IMR-90 (cell line): Measurements from ENCODE around the gene CRYBA1. TPM values are rescaled to one million over a fixed set of nuclear protein-coding genes. Genes with fewer than 3 reads are reported as not detected.
A peak's percentile ranks its signal among the peaks of the same experiment; 100 is the strongest.

ENCODE experiments used
- ATAC-seq: fragments of 200-7000 bp; cut with Tn5 transposase; 2 replicates; pipeline ENCODE4 v1.9.1; 2020; ENCODE audit warnings: low read depth, mild to moderate bottlenecking, moderate library complexity
- BruUV-seq: library from RNA; stranded (reverse); fragments of 400-500 nt; replicated peaks from 2 replicates; lab custom pipeline; 2021; lab: Mats Ljungman, UMichigan
- CTCF ChIA-PET: fragments of 300-600 bp; formaldehyde crosslinking; extraction: SDS; loops from one replicate; lab custom pipeline; 2021; ENCODE audit warnings: antibody characterized with exemption; lab: Yijun Ruan, JAX
- POLR2A ChIA-PET: fragments of 300-600 bp; sonication (Branson Sonifier 250); formaldehyde crosslinking; loops from one replicate; lab custom pipeline; 2022; ENCODE audit warnings: antibody characterized with exemption; ENCODE audit not compliant: unreplicated experiment; lab: Charles Lee
- DNase-seq: peaks from one replicate; pipeline ENCODE4 v3.0.0; 2013
- H2AFZ ChIP-seq: replicated peaks from 2 replicates; pipeline ENCODE3; 2013; ENCODE audit warnings: low read length, mild to moderate bottlenecking; ENCODE audit not compliant: poor library complexity
- H2AK5ac ChIP-seq: 2 replicates; pipeline ENCODE4 v1.6.1; 2013; ENCODE audit warnings: low read depth, low read length, inconsistent platforms
- H2AK9ac ChIP-seq: replicated peaks from 2 replicates; pipeline ENCODE3; 2013; ENCODE audit warnings: mild to moderate bottlenecking, low read depth, low read length, moderate library complexity; ENCODE audit not compliant: poor library complexity
- H2BK120ac ChIP-seq: 2 replicates; pipeline ENCODE4 v1.6.1; 2013; ENCODE audit warnings: low read depth, low read length, inconsistent platforms
- H2BK15ac ChIP-seq: 3 replicates; pipeline ENCODE4 v1.6.1; 2013; ENCODE audit warnings: low read depth, low read length, inconsistent platforms
- H2BK20ac ChIP-seq: 2 replicates; pipeline ENCODE4 v1.6.1; 2013; ENCODE audit warnings: low read depth, mild to moderate bottlenecking, inconsistent platforms, low read length, moderate library complexity
- H2BK5ac ChIP-seq: 2 replicates; pipeline ENCODE4 v1.6.1; 2013; ENCODE audit warnings: mild to moderate bottlenecking, low read depth, low read length, inconsistent platforms; ENCODE audit not compliant: poor library complexity, severe bottlenecking
- H3K14ac ChIP-seq: replicated peaks from 2 replicates; pipeline ENCODE4 v1.6.1; 2013; ENCODE audit warnings: low read depth, low read length, inconsistent platforms
- H3K18ac ChIP-seq: 2 replicates; pipeline ENCODE4 v1.6.1; 2013; ENCODE audit warnings: low read depth, low read length, control low read depth
- H3K23ac ChIP-seq: 2 replicates; pipeline ENCODE4 v1.6.1; 2013; ENCODE audit warnings: low read depth, low read length, inconsistent platforms
- H3K27ac ChIP-seq: 2 replicates; pipeline ENCODE4 v1.5.1; 2013; ENCODE audit warnings: mild to moderate bottlenecking, control low read depth, low read length; ENCODE audit not compliant: insufficient read depth
- H3K27me3 ChIP-seq: 2 replicates; pipeline ENCODE4 v1.6.1; 2013; ENCODE audit warnings: low read length; ENCODE audit not compliant: control insufficient read depth, insufficient read depth
- H3K36me3 ChIP-seq: 2 replicates; pipeline ENCODE4 v1.6.1; 2013; ENCODE audit warnings: low read length, mixed read lengths; ENCODE audit not compliant: control insufficient read depth, insufficient read depth
- H3K4ac ChIP-seq: 2 replicates; pipeline ENCODE4 v1.6.1; 2013; ENCODE audit warnings: low read depth, low read length, inconsistent platforms
- H3K4me1 ChIP-seq: 2 replicates; pipeline ENCODE4 v1.6.1; 2013; ENCODE audit warnings: low read length, mixed read lengths; ENCODE audit not compliant: control insufficient read depth, insufficient read depth
- H3K4me2 ChIP-seq: 2 replicates; pipeline ENCODE4 v1.6.1; 2013; ENCODE audit warnings: low read depth, mild to moderate bottlenecking, control low read depth, low read length, moderate library complexity
- H3K4me3 ChIP-seq: 2 replicates; pipeline ENCODE4 v1.5.1; 2013; ENCODE audit warnings: low read depth, mild to moderate bottlenecking, control low read depth, low read length, moderate library complexity; ENCODE audit not compliant: insufficient read depth
- H3K56ac ChIP-seq: 2 replicates; pipeline ENCODE4 v1.6.1; 2013; ENCODE audit warnings: low read length, inconsistent platforms; ENCODE audit not compliant: insufficient read depth; ENCODE audit errors: extremely low read depth
- H3K79me1 ChIP-seq, 2 experiments: 2 replicates each; pipeline ENCODE4 v1.6.1; 2013; ENCODE audit warnings: low read length in 2 of 2, inconsistent platforms in 1 of 2, low read depth in 1 of 2
- H3K9ac ChIP-seq: 2 replicates; pipeline ENCODE4 v1.6.1; 2013; ENCODE audit warnings: low read depth, low read length, control low read depth
- H3K9me1 ChIP-seq: 2 replicates; pipeline ENCODE4 v1.6.1; 2013; ENCODE audit warnings: low read length, inconsistent platforms; ENCODE audit not compliant: insufficient read depth
- H3K9me3 ChIP-seq: 2 replicates; pipeline ENCODE4 v1.6.1; 2013; ENCODE audit warnings: low read length; ENCODE audit not compliant: control insufficient read depth, insufficient read depth
- H4K20me1 ChIP-seq: 2 replicates; pipeline ENCODE4 v1.6.1; 2013; ENCODE audit warnings: low read length, inconsistent platforms; ENCODE audit not compliant: insufficient read depth
- H4K5ac ChIP-seq: 2 replicates; pipeline ENCODE4 v1.6.1; 2013; ENCODE audit warnings: mild to moderate bottlenecking, low read depth, low read length, control low read depth
- H4K8ac ChIP-seq, 2 experiments: 2 replicates each; pipeline ENCODE4 v1.6.1; 2013; ENCODE audit warnings: low read depth in 2 of 2, low read length in 2 of 2, control low read depth in 1 of 2, inconsistent platforms in 1 of 2
- H4K91ac ChIP-seq: 2 replicates; pipeline ENCODE4 v1.6.1; 2013; ENCODE audit warnings: low read depth, low read length, inconsistent platforms; ENCODE audit not compliant: insufficient read depth
- CEBPB ChIP-seq: IDR thresholded peaks from 2 replicates; pipeline ENCODE4 v1.6.1; 2012; ENCODE audit warnings: low read depth, low read length, improper control_type of control experiment
- CHD1 ChIP-seq: IDR thresholded peaks from 2 replicates; pipeline ENCODE4 v1.6.1; 2012; ENCODE audit warnings: low read depth, low read length, improper control_type of control experiment
- MAFK ChIP-seq: IDR thresholded peaks from 2 replicates; pipeline ENCODE4 v1.6.1; 2012; ENCODE audit warnings: low read depth, low read length, improper control_type of control experiment
- MAZ ChIP-seq: IDR thresholded peaks from 2 replicates; pipeline ENCODE4 v1.6.1; 2012; ENCODE audit warnings: low read depth, mild to moderate bottlenecking, low read length, improper control_type of control experiment, moderate library complexity, borderline replicate concordance
- MXI1 ChIP-seq: IDR thresholded peaks from 2 replicates; pipeline ENCODE4 v1.6.1; 2012; ENCODE audit warnings: low read depth, mild to moderate bottlenecking, low read length, moderate library complexity, borderline replicate concordance
- SMC3 ChIP-seq: fragments of 150-350 bp; IDR thresholded peaks from 2 replicates; pipeline ENCODE4 v1.6.1; 2016; ENCODE audit warnings: low read depth, mild to moderate bottlenecking, antibody characterized with exemption, low read length, moderate library complexity
- WGBS, 2 experiments: methylation state at CpG; one replicate each; pipeline versions ENCODE4 v1.1.5 to v1.1.7; 2013; ENCODE audit warnings: missing lambda C conversion rate in 2 of 2; ENCODE audit not compliant: insufficient read length in 1 of 2; ENCODE audit errors: extremely low coverage in 2 of 2; 5-methylcytosine and 5-hydroxymethylcytosine counted together
- dilution Hi-C: fragments of 300-500 bp; cut with HindIII; formaldehyde crosslinking; loops from one replicate; pipeline ENCODE4 v1.14.3; 2018; ENCODE audit warnings: low sequenced_read_pairs; ENCODE audit not compliant: unreplicated experiment
- in situ Hi-C: fragments of 300-500 bp; cut with MboI; formaldehyde crosslinking; loops from 3 replicates; pipeline ENCODE4 v1.14.3; 2019; ENCODE audit warnings: low sequenced_read_pairs, inconsistent platforms, mixed read lengths
- intact Hi-C: fragments of 100-400 bp; cut with micrococcal nuclease; formaldehyde crosslinking; loops from 2 replicates; pipeline ENCODE4 v1.10.0; 2022
- polyA plus RNA-seq, 3 experiments: library from polyadenylated mRNA; depleted of rRNA; stranded (reverse); fragments of >200 nt; gene quantifications; 2 replicates each; pipeline ENCODE4 v1.2.3, GENCODE V29; 2012; ENCODE audit warnings: low replicate concordance in 1 of 3
- total RNA-seq: library from RNA; depleted of rRNA; stranded (reverse); fragments of >200 nt; gene quantifications from 2 replicates; pipeline ENCODE4 v1.2.3, GENCODE V29; 2012
- TF ChIP-seq, protein P1 (sequence below): fragments of 150-350 bp; IDR thresholded peaks from 2 replicates; pipeline ENCODE4 v1.6.1; 2016; ENCODE audit warnings: low read depth, mild to moderate bottlenecking, low read length, moderate library complexity, borderline replicate concordance
- TF ChIP-seq, protein P2 (sequence below): conservative IDR thresholded peaks from 2 replicates; pipeline ENCODE4 v1.5.1; 2012; ENCODE audit warnings: mild to moderate bottlenecking, low read depth, low read length, improper control_type of control experiment

The CRYBA1 gene
- total and polyA plus RNA-seq, 2 of the 4 experiments (the other 2 are of a cell fraction) = not detected

DNA sequence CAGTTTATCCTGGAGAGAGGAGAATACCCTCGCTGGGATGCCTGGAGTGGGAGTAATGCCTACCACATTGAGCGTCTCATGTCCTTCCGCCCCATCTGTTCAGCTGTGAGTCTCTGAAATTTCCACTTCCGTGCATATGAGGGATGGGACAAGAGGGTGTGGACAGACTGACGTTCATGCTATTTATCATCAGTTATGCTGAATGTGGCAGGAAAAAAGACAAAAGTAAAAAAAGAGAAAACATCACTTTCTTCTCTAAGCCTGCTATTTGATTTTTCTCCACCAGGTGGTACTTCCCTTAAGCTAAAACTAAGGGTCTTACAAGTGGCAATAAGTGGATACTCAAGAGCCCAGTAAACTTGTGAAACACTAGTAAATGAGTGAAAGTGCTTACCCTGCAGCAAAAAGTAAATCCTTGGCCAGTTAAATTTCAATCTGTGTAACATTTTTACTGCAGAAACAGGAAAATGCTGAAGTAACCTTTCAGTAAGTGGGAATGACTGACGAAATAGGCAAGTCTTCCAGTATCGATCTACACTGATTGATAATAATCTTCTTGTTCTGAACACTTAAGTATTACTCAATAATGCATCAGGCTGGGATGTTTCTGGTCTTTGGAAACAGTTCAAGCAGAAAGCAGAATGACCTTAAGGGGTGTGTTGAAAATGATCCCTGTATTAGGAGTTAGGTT is 5.6 kb downstream of the CRYBA1 start:
- Histone ChIP-seq H3K9me3 (no peaks in the 10 kb centered on the region), H4K8ac (peak overlapping the region; percentile 61 to 80; a peak in 2 of 4 replicates), H2BK5ac (peak overlapping the region; percentile 92), H3K9ac (no peak overlapping the region), H2BK20ac (peak overlapping the region; percentile 19; the same call in 1 of the 2 replicates), H3K4me2 (no peak overlapping the region), H4K5ac (no peak overlapping the region; the same call in 1 of the 2 replicates), H3K18ac (peak overlapping the region; percentile 5; the same call in 1 of the 2 replicates), H2BK120ac (peak overlapping the region; percentile 53), H2BK15ac (peak overlapping the region; percentile 83; the same call in 2 of the 3 replicates), H3K4me3 (no peak overlapping the region), H2AK9ac (no peak overlapping the region), H3K4me1 (peaks cover 21% of the 10 kb centered on the region), H3K27me3 (no peaks in the 10 kb centered on the region), H3K27ac (peak overlapping the region; percentile 25; the same call in 1 of the 2 replicates), H2AFZ (no peak overlapping the region), H3K79me1 (peaks cover 0 to 50% of the 10 kb centered on the region in 2 experiments), H2AK5ac (peak overlapping the region; percentile 57), H3K9me1 (peaks cover 18% of the 10 kb centered on the region), H3K14ac (peak overlapping the region; percentile 49; the same call in 1 of the 2 replicates), H3K56ac (no peak overlapping the region), H4K20me1 (peaks cover 3% of the 10 kb centered on the region; the same call in 1 of the 2 replicates), H3K4ac (peak overlapping the region; percentile 74), H4K91ac (peak overlapping the region; percentile 43), H3K23ac (peak overlapping the region; percentile 22; the same call in 1 of the 2 replicates), H3K36me3 (no peaks in the 10 kb centered on the region)
- BruUV-seq = no TSS peak
- 0 out of 2 replicates have a peak, but pooled peaks have one; percentile 5 for TF ChIP-seq MAFK
- no peak for TF ChIP-seq MAZ
- no peak for TF ChIP-seq CHD1
- TF ChIP-seq SMC3 = 0 out of 2 replicates have a peak, but pooled peaks have one; percentile 26
- no peak for TF ChIP-seq MXI1
- TF ChIP-seq, protein P1, sequence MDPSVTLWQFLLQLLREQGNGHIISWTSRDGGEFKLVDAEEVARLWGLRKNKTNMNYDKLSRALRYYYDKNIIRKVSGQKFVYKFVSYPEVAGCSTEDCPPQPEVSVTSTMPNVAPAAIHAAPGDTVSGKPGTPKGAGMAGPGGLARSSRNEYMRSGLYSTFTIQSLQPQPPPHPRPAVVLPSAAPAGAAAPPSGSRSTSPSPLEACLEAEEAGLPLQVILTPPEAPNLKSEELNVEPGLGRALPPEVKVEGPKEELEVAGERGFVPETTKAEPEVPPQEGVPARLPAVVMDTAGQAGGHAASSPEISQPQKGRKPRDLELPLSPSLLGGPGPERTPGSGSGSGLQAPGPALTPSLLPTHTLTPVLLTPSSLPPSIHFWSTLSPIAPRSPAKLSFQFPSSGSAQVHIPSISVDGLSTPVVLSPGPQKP = no peak
- peak; percentile 36; the same call in 1 of the 2 replicates for TF ChIP-seq CEBPB
- TF ChIP-seq, protein P2, sequence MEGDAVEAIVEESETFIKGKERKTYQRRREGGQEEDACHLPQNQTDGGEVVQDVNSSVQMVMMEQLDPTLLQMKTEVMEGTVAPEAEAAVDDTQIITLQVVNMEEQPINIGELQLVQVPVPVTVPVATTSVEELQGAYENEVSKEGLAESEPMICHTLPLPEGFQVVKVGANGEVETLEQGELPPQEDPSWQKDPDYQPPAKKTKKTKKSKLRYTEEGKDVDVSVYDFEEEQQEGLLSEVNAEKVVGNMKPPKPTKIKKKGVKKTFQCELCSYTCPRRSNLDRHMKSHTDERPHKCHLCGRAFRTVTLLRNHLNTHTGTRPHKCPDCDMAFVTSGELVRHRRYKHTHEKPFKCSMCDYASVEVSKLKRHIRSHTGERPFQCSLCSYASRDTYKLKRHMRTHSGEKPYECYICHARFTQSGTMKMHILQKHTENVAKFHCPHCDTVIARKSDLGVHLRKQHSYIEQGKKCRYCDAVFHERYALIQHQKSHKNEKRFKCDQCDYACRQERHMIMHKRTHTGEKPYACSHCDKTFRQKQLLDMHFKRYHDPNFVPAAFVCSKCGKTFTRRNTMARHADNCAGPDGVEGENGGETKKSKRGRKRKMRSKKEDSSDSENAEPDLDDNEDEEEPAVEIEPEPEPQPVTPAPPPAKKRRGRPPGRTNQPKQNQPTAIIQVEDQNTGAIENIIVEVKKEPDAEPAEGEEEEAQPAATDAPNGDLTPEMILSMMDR = peak; percentile 44
- dilution Hi-C loops = no loop called here
- ChIA-PET CTCF (interaction anchor here (1.0 to 1.3 kb wide), 2 partner anchors 14 to 103 kb away, joined by 3 read pairs; no protein-coding TSS in a partner anchor), POLR2A (no interaction called here)
- intact Hi-C loops = no loop called here
- DNase-seq (peak; percentile 50), ATAC-seq (no peak)
- no CpG with 5 or more reads among the region's 7 CpGs for WGBS, 2 experiments
- in situ Hi-C loops = no loop called here
